Measurements from ENCODE around the gene DKK3.

- no peak for TF ChIP-seq CTCF (IDR thresholded peaks at IDR 0.05 in 4 of 5, conservative IDR thresholded peaks at IDR 0.05 in 1 of 5)
- TF ChIP-seq POLR2A (IDR thresholded peaks at IDR 0.05) = no peak
Observed at GRCh38 chr11:11981364-11981763, 27.1 kb downstream of the DKK3 start.
